Aorta (tissue), 5 donors: ENCODE data around the gene KDM4B. TPM values are rescaled to one million over a fixed set of nuclear protein-coding genes. Genes with fewer than 3 reads are reported as not detected.
A peak's percentile ranks its signal among the peaks of the same experiment; 100 is the strongest.

ENCODE experiments used
- ATAC-seq: fragments of 200-7000 bp; cut with Tn5 transposase; one replicate; pipeline ENCODE4 v1.9.1; 2022; ENCODE audit warnings: moderate library complexity; ENCODE audit not compliant: low FRiP score
- DNase-seq, 2 donors: peaks; one replicate each; pipeline ENCODE4 v3.0.0-alpha.2; 2020
- H3K27ac ChIP-seq, 2 donors: one replicate each; pipeline ENCODE4 v1.5.1; 2013; ENCODE audit warnings: low read length in 2 of 2, mild to moderate bottlenecking in 2 of 2, moderate library complexity in 2 of 2, control low read depth in 1 of 2, inconsistent platforms in 1 of 2, low read depth in 1 of 2
- H3K27me3 ChIP-seq, 2 donors: one replicate each; pipeline ENCODE4 v1.6.1; 2013; ENCODE audit warnings: control low read depth in 1 of 2, low read length in 1 of 2, mild to moderate bottlenecking in 1 of 2, moderate library complexity in 1 of 2; ENCODE audit not compliant: insufficient read depth in 2 of 2, control insufficient read depth in 1 of 2
- H3K36me3 ChIP-seq, 2 donors: one replicate each; pipeline ENCODE4 v1.6.1; 2013; ENCODE audit warnings: control low read depth in 1 of 2, low read length in 1 of 2, mild to moderate bottlenecking in 1 of 2; ENCODE audit not compliant: insufficient read depth in 2 of 2, control insufficient read depth in 1 of 2
- H3K4me1 ChIP-seq, 2 donors: one replicate each; pipeline ENCODE4 v1.6.1; 2013; ENCODE audit warnings: low read length in 2 of 2, control low read depth in 1 of 2, mild to moderate bottlenecking in 1 of 2, moderate library complexity in 1 of 2; ENCODE audit not compliant: insufficient read depth in 2 of 2, control insufficient read depth in 1 of 2
- H3K4me3 ChIP-seq, 2 donors: one replicate each; pipeline ENCODE4 v1.5.1; 2013; ENCODE audit warnings: low read length in 2 of 2, control low read depth in 1 of 2, mild to moderate bottlenecking in 1 of 2
- H3K9me3 ChIP-seq: one replicate; pipeline ENCODE4 v1.6.1; 2013; ENCODE audit warnings: mild to moderate bottlenecking, low read length; ENCODE audit not compliant: control insufficient read depth
- WGBS, 2 donors: extraction: QIAGEN DNeasy Blood & Tissue Kit; methylation state at CpG; one replicate each; pipeline ENCODE4 v1.1.7; 2013; 5-methylcytosine and 5-hydroxymethylcytosine counted together
- intact Hi-C, 2 donors: fragments of 100-400 bp; cut with DNase I; formaldehyde crosslinking; loops; one replicate each; pipeline versions ENCODE4 v1.14.2 to v1.15.0; 2022
- polyA plus RNA-seq, 2 donors: library from polyadenylated mRNA; stranded (reverse); fragments of 200-250 nt; gene quantifications; one replicate each; pipeline ENCODE4 v1.2.3, GENCODE V29; 2013
- total RNA-seq, 2 donors: library from RNA; stranded (reverse); fragmentation: NEBNext Ultra II Directional; extraction: Animal tissue kit (Norgen Biotek cat#: 25700); gene quantifications; one replicate each; pipeline ENCODE4 v1.2.1, GENCODE V29; 2021
- donor health status: healthy with polysubstance abuse.
- donor health status: Bipolar disorder and iron deficiency.
- donor health status: DM: no; HTN: no; CAD: no.
- donor health status: DM: no; HTN: no; CAD: no.
- donor health status: DM: yes; HTN: yes; CAD: no.

Gene KDM4B
- total and polyA plus RNA-seq, 4 donors, result 4.4 to 58.1 (median 25.8) TPM

GRCh38 chr19:5103812-5104410 is 135.0 kb downstream of the KDM4B start:
- H3K9me3 ChIP-seq, result no peaks in the 10 kb centered on the region
- peaks cover 2% of the 10 kb centered on the region in 2 donors for H3K4me1 ChIP-seq
- H3K36me3 ChIP-seq, result peaks cover 0 to 1% of the 10 kb centered on the region in 2 donors
- no peaks in the 10 kb centered on the region for H3K27me3 ChIP-seq
- intact Hi-C loops, result no loop called here
- H3K4me3 ChIP-seq, result no peak overlapping the region
- ATAC-seq (peak; percentile 30), DNase-seq (no peak)
- WGBS, 2 donors, result 11 to 26% methylated on average over 16 to 17 of the region's 17 CpGs
- peak overlapping the region; percentile 29 to 39 for H3K27ac ChIP-seq

GRCh38 chr19:5104871-5105351 is 136.0 kb downstream of the KDM4B start:
- no peaks in the 10 kb centered on the region for H3K36me3 ChIP-seq
- H3K27ac ChIP-seq, result no peak overlapping the region
- ATAC-seq, result no peak
- no peak overlapping the region for H3K4me3 ChIP-seq
- H3K9me3 ChIP-seq, result no peaks in the 10 kb centered on the region
- peaks cover 2% of the 10 kb centered on the region in 2 donors for H3K4me1 ChIP-seq
- intact Hi-C loops, result no loop called here
- DNase-seq, result no peak
- H3K27me3 ChIP-seq, result no peaks in the 10 kb centered on the region
- 88 to 93% methylated on average over 18 of the region's 18 CpGs for WGBS, 2 donors

GRCh38 chr19:5106191-5106726 is 137.3 kb downstream of the KDM4B start:
- no peak for DNase-seq
- intact Hi-C loops, result no loop called here
- no peaks in the 10 kb centered on the region for H3K9me3 ChIP-seq
- H3K36me3 ChIP-seq, result peaks cover 0 to 1% of the 10 kb centered on the region in 2 donors
- H3K4me3 ChIP-seq, result no peak overlapping the region
- H3K4me1 ChIP-seq, result peaks cover 2% of the 10 kb centered on the region in 2 donors
- H3K27ac ChIP-seq, result no peak overlapping the region
- no peak for ATAC-seq
- H3K27me3 ChIP-seq, result no peaks in the 10 kb centered on the region
- 96% methylated on average over 23 of the region's 23 CpGs for WGBS, 2 donors

GRCh38 chr19:5106971-5107370 is 138.1 kb downstream of the KDM4B start:
- intact Hi-C loops, result no loop called here
- H3K27ac ChIP-seq, result no peak overlapping the region
- H3K36me3 ChIP-seq, result peaks cover 0 to 4% of the 10 kb centered on the region in 2 donors
- no peaks in the 10 kb centered on the region for H3K9me3 ChIP-seq
- H3K27me3 ChIP-seq, result no peaks in the 10 kb centered on the region
- DNase-seq (no peak), ATAC-seq (no peak)
- no peak overlapping the region for H3K4me3 ChIP-seq
- 91 to 94% methylated on average over 19 of the region's 19 CpGs for WGBS, 2 donors
- H3K4me1 ChIP-seq, result peaks cover 2% of the 10 kb centered on the region in 2 donors

GRCh38 chr19:5107432-5108122 is 138.7 kb downstream of the KDM4B start:
- peaks cover 0 to 4% of the 10 kb centered on the region in 2 donors for H3K36me3 ChIP-seq
- intact Hi-C loops, result no loop called here
- H3K4me1 ChIP-seq, result peaks cover 2% of the 10 kb centered on the region in 2 donors
- H3K27ac ChIP-seq, result no peak overlapping the region
- H3K9me3 ChIP-seq, result no peaks in the 10 kb centered on the region
- H3K27me3 ChIP-seq, result no peaks in the 10 kb centered on the region
- no peak for ATAC-seq
- 42 to 57% methylated on average over 21 of the region's 21 CpGs for WGBS, 2 donors
- no peak overlapping the region for H3K4me3 ChIP-seq
- DNase-seq, result no peak

GRCh38 chr19:5108123-5108596 is 139.2 kb downstream of the KDM4B start:
- no peaks in the 10 kb centered on the region for H3K27me3 ChIP-seq
- no peak overlapping the region for H3K27ac ChIP-seq
- no peaks in the 10 kb centered on the region for H3K9me3 ChIP-seq
- H3K4me3 ChIP-seq, result no peak overlapping the region
- ATAC-seq, result no peak
- WGBS, 2 donors, result 84 to 87% methylated on average over 12 of the region's 12 CpGs
- intact Hi-C loops, result no loop called here
- H3K4me1 ChIP-seq, result peaks cover 2% of the 10 kb centered on the region in 2 donors
- peaks cover 0 to 4% of the 10 kb centered on the region in 2 donors for H3K36me3 ChIP-seq
- DNase-seq, result no peak

- DNase-seq, result no peak
- Histone ChIP-seq H3K9me3 (no peaks in the 10 kb centered on the region), H3K27ac (no peak overlapping the region), H3K36me3 (peaks cover 0 to 4% of the 10 kb centered on the region in 2 donors), H3K4me1 (peaks cover 0 to 1% of the 10 kb centered on the region in 2 donors), H3K4me3 (no peak overlapping the region), H3K27me3 (no peaks in the 10 kb centered on the region)
- WGBS, 2 donors, result 93 to 96% methylated on average over 13 of the region's 13 CpGs
- ATAC-seq, result no peak
- intact Hi-C loops, result no loop called here
Observed at GRCh38 chr19:5108866-5109265, 140.0 kb downstream of the KDM4B start.

- no peak overlapping the region for H3K27ac ChIP-seq
- H3K9me3 ChIP-seq, result no peaks in the 10 kb centered on the region
- H3K4me1 ChIP-seq, result no peaks in the 10 kb centered on the region
- H3K4me3 ChIP-seq, result no peak overlapping the region
- ATAC-seq (no peak), DNase-seq (no peak)
- WGBS, 2 donors, result 95 to 96% methylated on average over 17 of the region's 17 CpGs
- intact Hi-C loops, result no loop called here
- peaks cover 0 to 4% of the 10 kb centered on the region in 2 donors for H3K36me3 ChIP-seq
- H3K27me3 ChIP-seq, result no peaks in the 10 kb centered on the region
Observed at GRCh38 chr19:5109560-5109959, 140.6 kb downstream of the KDM4B start.
